Mucosa of rectum (tissue), 2 donors: ENCODE measurements around the gene DPH2.

ENCODE experiments used
- H3K27ac ChIP-seq, 2 donors: one replicate each; pipeline ENCODE4 v1.7.0; 2013; ENCODE audit warnings: inconsistent platforms in 2 of 2, low read depth in 2 of 2, low read length in 2 of 2
- H3K27me3 ChIP-seq, 2 donors: one replicate each; pipeline ENCODE4 v1.7.0; 2013; ENCODE audit warnings: low read length in 2 of 2; ENCODE audit not compliant: control insufficient read depth in 2 of 2, insufficient read depth in 2 of 2
- H3K36me3 ChIP-seq, 2 donors: one replicate each; pipeline ENCODE4 v1.7.0; 2013; ENCODE audit warnings: low read length in 2 of 2; ENCODE audit not compliant: control insufficient read depth in 2 of 2, insufficient read depth in 2 of 2
- H3K4me1 ChIP-seq, 2 donors: one replicate each; pipeline ENCODE4 v1.7.0; 2013; ENCODE audit warnings: low read length in 2 of 2, mild to moderate bottlenecking in 1 of 2; ENCODE audit not compliant: control insufficient read depth in 2 of 2, insufficient read depth in 2 of 2
- H3K4me3 ChIP-seq, 2 donors: one replicate each; pipeline ENCODE4 v1.7.0; 2013; ENCODE audit warnings: low read length in 2 of 2
- H3K9ac ChIP-seq, 2 donors: one replicate each; pipeline ENCODE4 v1.7.0; 2013; ENCODE audit warnings: low read length in 2 of 2, low read depth in 1 of 2, mild to moderate bottlenecking in 1 of 2
- H3K9me3 ChIP-seq, 2 donors: one replicate each; pipeline ENCODE4 v1.7.0; 2013; ENCODE audit warnings: low read length in 2 of 2; ENCODE audit not compliant: control insufficient read depth in 2 of 2
- donor health status: healthy.
- donor health status: Normal muscosa, but diverticular disease.

DPH2 gene

GRCh38 chr1:44014365-44015104 is 44.7 kb downstream of the DPH2 start:
- Histone ChIP-seq H3K4me1 (peaks cover 18 to 44% of the 10 kb centered on the region in 2 donors), H3K27ac (peak overlapping the region; percentile 82 to 96), H3K9me3 (no peaks in the 10 kb centered on the region), H3K36me3 (no peaks in the 10 kb centered on the region), H3K27me3 (no peaks in the 10 kb centered on the region), H3K9ac (peak overlapping the region in 1 of 2 donors; percentile 81), H3K4me3 (no peak overlapping the region)

DNA sequence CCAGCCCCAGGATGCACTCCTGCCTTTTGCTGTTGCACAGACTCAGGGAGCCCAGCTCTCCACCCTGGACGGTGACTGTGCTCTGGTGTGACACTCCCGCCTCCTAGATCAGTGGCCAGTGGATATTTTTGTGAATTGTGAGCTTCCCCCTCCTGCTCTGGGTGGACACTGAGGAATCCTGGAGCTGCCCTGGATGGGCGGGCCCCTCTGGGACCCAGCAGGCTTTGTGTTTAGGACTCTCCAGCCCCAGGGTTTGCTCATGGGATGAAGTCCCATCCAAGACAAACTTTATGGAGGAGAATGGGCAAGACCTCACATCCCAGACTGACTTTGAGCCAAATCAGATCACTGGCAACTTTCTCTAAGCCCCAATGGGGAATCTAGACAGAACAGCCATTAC is 45.4 kb downstream of the DPH2 start:
- Histone ChIP-seq H3K9ac (peak overlapping the region in 1 of 2 donors; percentile 81), H3K36me3 (peaks cover 0 to 1% of the 10 kb centered on the region in 2 donors), H3K4me3 (no peak overlapping the region), H3K4me1 (peaks cover 18 to 44% of the 10 kb centered on the region in 2 donors), H3K9me3 (no peaks in the 10 kb centered on the region), H3K27me3 (no peaks in the 10 kb centered on the region), H3K27ac (peak overlapping the region in 1 of 2 donors; percentile 96)

DNA sequence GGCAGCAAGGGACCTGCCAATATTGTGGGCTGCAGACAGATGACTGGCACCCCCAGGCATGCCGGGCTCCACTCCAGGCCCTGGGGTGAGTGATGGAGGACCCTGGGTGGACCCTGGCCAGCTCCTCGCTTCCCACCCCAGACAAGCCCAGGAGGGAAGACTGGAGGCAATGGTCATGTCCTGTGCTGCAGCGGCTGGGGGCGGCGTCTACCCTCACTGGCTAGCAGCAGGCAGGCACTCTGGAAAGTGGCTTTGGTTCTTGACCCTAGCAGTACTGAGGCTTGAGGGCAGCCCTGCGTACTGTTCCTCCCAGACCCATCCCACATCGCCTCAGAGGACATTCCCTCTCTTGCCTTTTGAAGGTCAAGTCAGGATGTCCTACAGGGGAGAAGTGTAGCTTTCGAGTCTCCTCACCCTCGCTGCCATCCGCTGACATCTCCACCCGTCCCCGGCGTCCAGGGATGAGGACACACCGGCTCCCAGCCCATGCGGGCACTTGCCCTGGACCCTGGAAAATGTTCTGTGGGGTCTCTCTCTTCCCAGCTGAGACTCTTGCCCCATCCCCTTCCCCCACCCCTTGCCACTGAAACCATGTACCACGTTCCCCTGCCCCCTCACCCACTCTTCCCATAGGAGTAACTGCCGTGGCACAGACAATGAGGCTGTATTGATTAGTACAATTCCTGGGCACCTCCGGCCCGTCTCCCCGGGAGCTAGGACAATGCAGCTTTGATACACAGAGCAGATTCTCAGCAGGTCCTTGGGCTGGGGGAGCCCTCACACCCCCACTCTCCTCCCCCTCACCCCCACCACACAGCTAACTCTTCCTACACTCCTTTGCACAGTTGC is 46.5 kb downstream of the DPH2 start:
- H3K9me3 ChIP-seq: no peaks in the 10 kb centered on the region
- H3K4me1 ChIP-seq: peaks cover 17 to 42% of the 10 kb centered on the region in 2 donors
- H3K27ac ChIP-seq: peak overlapping the region in 1 of 2 donors; percentile 96
- H3K27me3 ChIP-seq: no peaks in the 10 kb centered on the region
- peaks cover 1 to 2% of the 10 kb centered on the region in 2 donors for H3K36me3 ChIP-seq
- H3K9ac ChIP-seq: no peak overlapping the region
- no peak overlapping the region for H3K4me3 ChIP-seq

- peaks cover 2 to 5% of the 10 kb centered on the region in 2 donors for H3K36me3 ChIP-seq
- no peaks in the 10 kb centered on the region for H3K27me3 ChIP-seq
- H3K4me3 ChIP-seq: no peak overlapping the region
- H3K27ac ChIP-seq: no peak overlapping the region
- peaks cover 12 to 35% of the 10 kb centered on the region in 2 donors for H3K4me1 ChIP-seq
- no peaks in the 10 kb centered on the region for H3K9me3 ChIP-seq
- H3K9ac ChIP-seq: no peak overlapping the region
These were observed 47.1 kb downstream of the DPH2 start for GRCh38 chr1:44016890-44017400.

GRCh38 chr1:44019466-44019948 is 49.7 kb downstream of the DPH2 start:
- Histone ChIP-seq H3K27ac (no peak overlapping the region), H3K9ac (no peak overlapping the region), H3K4me3 (no peak overlapping the region), H3K9me3 (no peaks in the 10 kb centered on the region), H3K4me1 (peaks cover 6 to 11% of the 10 kb centered on the region in 2 donors), H3K27me3 (no peaks in the 10 kb centered on the region), H3K36me3 (peaks cover 5% of the 10 kb centered on the region in 2 donors)

GRCh38 chr1:44020464-44020863 is 50.7 kb downstream of the DPH2 start:
- Histone ChIP-seq H3K9me3 (no peaks in the 10 kb centered on the region), H3K27me3 (no peaks in the 10 kb centered on the region), H3K4me1 (peaks cover 0 to 6% of the 10 kb centered on the region in 2 donors), H3K36me3 (peaks cover 5% of the 10 kb centered on the region in 2 donors), H3K4me3 (no peak overlapping the region), H3K9ac (no peak overlapping the region), H3K27ac (no peak overlapping the region)

- peaks cover 5% of the 10 kb centered on the region in 2 donors for H3K36me3 ChIP-seq
- peaks cover 6 to 8% of the 10 kb centered on the region in 2 donors for H3K4me1 ChIP-seq
- H3K9me3 ChIP-seq: no peaks in the 10 kb centered on the region
- no peak overlapping the region for H3K4me3 ChIP-seq
- H3K27me3 ChIP-seq: no peaks in the 10 kb centered on the region
- no peak overlapping the region for H3K27ac ChIP-seq
- H3K9ac ChIP-seq: no peak overlapping the region
These were observed 51.3 kb downstream of the DPH2 start for GRCh38 chr1:44021156-44021555.

- Histone ChIP-seq H3K4me1 (peaks cover 9 to 13% of the 10 kb centered on the region in 2 donors), H3K4me3 (no peak overlapping the region), H3K27me3 (no peaks in the 10 kb centered on the region), H3K9me3 (no peaks in the 10 kb centered on the region), H3K36me3 (peaks cover 5% of the 10 kb centered on the region in 2 donors), H3K27ac (no peak overlapping the region), H3K9ac (no peak overlapping the region)
These were observed 51.9 kb downstream of the DPH2 start for GRCh38 chr1:44021581-44022321.
